Measurements from ENCODE around the gene ESCO1.
"Not testable (repeated sequence)": the region's sequence is repeated elsewhere in the genome, so short reads cannot be mapped to it uniquely, and the experiment has no call there.

ESCO1 gene

GRCh38 chr18:21611401-21612124 lies 11.1 kb upstream of the ESCO1 start:
- Histone ChIP-seq H3K4me3 (ENCODE audit: low read depth, low read length) (peak overlapping the region; percentile 99), H3K4me1 (ENCODE audit: control insufficient read depth, insufficient read depth, low read length, unreplicated experiment) (peaks cover 16% of the 10 kb centered on the region), H3K36me3 (ENCODE audit: insufficient read depth, low read length) (peaks cover 16% of the 10 kb centered on the region), H2AFZ (ENCODE audit: low read length, unreplicated experiment) (peak overlapping the region; percentile 90), H3K79me2 (ENCODE audit: control insufficient read depth, insufficient read depth, low read length, unreplicated experiment) (peaks cover 44% of the 10 kb centered on the region), H3K27ac (ENCODE audit: low read depth, low read length) (peak overlapping the region; percentile 92; the same call in 1 of the 2 replicates)
- H3K27me3 ChIP-seq (ENCODE audit: insufficient read depth, low read length): not testable (repeated sequence)

- peak overlapping the region; percentile 52 for H2AFZ ChIP-seq (ENCODE audit: low read length, unreplicated experiment)
- no peaks in the 10 kb centered on the region for H3K27me3 ChIP-seq (ENCODE audit: insufficient read depth, low read length)
- no peak overlapping the region for H3K4me3 ChIP-seq (ENCODE audit: low read depth, low read length)
- no peaks in the 10 kb centered on the region for H3K36me3 ChIP-seq (ENCODE audit: insufficient read depth, low read length)
- H3K79me2 ChIP-seq (ENCODE audit: control insufficient read depth, insufficient read depth, low read length, unreplicated experiment): no peaks in the 10 kb centered on the region
- H3K27ac ChIP-seq (ENCODE audit: low read depth, low read length): no peak overlapping the region
- H3K4me1 ChIP-seq (ENCODE audit: control insufficient read depth, insufficient read depth, low read length, unreplicated experiment): no peaks in the 10 kb centered on the region
Observed at GRCh38 chr18:21605213-21605612, 4.7 kb upstream of the ESCO1 start.

GRCh38 chr18:21604671-21605070 lies 4.2 kb upstream of the ESCO1 start:
- Histone ChIP-seq H3K36me3 (ENCODE audit: insufficient read depth, low read length) (no peaks in the 10 kb centered on the region), H3K27ac (ENCODE audit: low read depth, low read length) (no peak overlapping the region), H3K4me1 (ENCODE audit: control insufficient read depth, insufficient read depth, low read length, unreplicated experiment) (no peaks in the 10 kb centered on the region), H3K27me3 (ENCODE audit: insufficient read depth, low read length) (no peaks in the 10 kb centered on the region), H2AFZ (ENCODE audit: low read length, unreplicated experiment) (peak overlapping the region; percentile 52), H3K79me2 (ENCODE audit: control insufficient read depth, insufficient read depth, low read length, unreplicated experiment) (peaks cover 2% of the 10 kb centered on the region), H3K4me3 (ENCODE audit: low read depth, low read length) (no peak overlapping the region)

- H3K4me1 ChIP-seq (ENCODE audit: control insufficient read depth, insufficient read depth, low read length, unreplicated experiment): peaks cover 14% of the 10 kb centered on the region
- H3K79me2 ChIP-seq (ENCODE audit: control insufficient read depth, insufficient read depth, low read length, unreplicated experiment): peaks cover 25% of the 10 kb centered on the region
- no peaks in the 10 kb centered on the region for H3K27me3 ChIP-seq (ENCODE audit: insufficient read depth, low read length)
- no peak overlapping the region for H3K27ac ChIP-seq (ENCODE audit: low read depth, low read length)
- H3K36me3 ChIP-seq (ENCODE audit: insufficient read depth, low read length): no peaks in the 10 kb centered on the region
- H3K4me3 ChIP-seq (ENCODE audit: low read depth, low read length): no peak overlapping the region
- no peak overlapping the region for H2AFZ ChIP-seq (ENCODE audit: low read length, unreplicated experiment)
Observed at GRCh38 chr18:21602299-21602587, 1.7 kb upstream of the ESCO1 start.

- no peaks in the 10 kb centered on the region for H3K36me3 ChIP-seq (ENCODE audit: insufficient read depth, low read length)
- peak overlapping the region; percentile 93 for H2AFZ ChIP-seq (ENCODE audit: low read length, unreplicated experiment)
- peaks cover 43% of the 10 kb centered on the region for H3K79me2 ChIP-seq (ENCODE audit: control insufficient read depth, insufficient read depth, low read length, unreplicated experiment)
- H3K27me3 ChIP-seq (ENCODE audit: insufficient read depth, low read length): no peaks in the 10 kb centered on the region
- peak overlapping the region; percentile 94 for H3K4me3 ChIP-seq (ENCODE audit: low read depth, low read length)
- peak overlapping the region; percentile 87 for H3K27ac ChIP-seq (ENCODE audit: low read depth, low read length)
- H3K4me1 ChIP-seq (ENCODE audit: control insufficient read depth, insufficient read depth, low read length, unreplicated experiment): peaks cover 14% of the 10 kb centered on the region
Observed at GRCh38 chr18:21599585-21600525, 649 bp downstream of the ESCO1 start.

GRCh38 chr18:21598726-21599584 lies 1.5 kb downstream of the ESCO1 start:
- Histone ChIP-seq H3K79me2 (ENCODE audit: control insufficient read depth, insufficient read depth, low read length, unreplicated experiment) (peaks cover 48% of the 10 kb centered on the region), H3K27me3 (ENCODE audit: insufficient read depth, low read length) (no peaks in the 10 kb centered on the region), H3K4me1 (ENCODE audit: control insufficient read depth, insufficient read depth, low read length, unreplicated experiment) (peaks cover 14% of the 10 kb centered on the region), H3K36me3 (ENCODE audit: insufficient read depth, low read length) (no peaks in the 10 kb centered on the region), H3K4me3 (ENCODE audit: low read depth, low read length) (peak overlapping the region; percentile 94), H2AFZ (ENCODE audit: low read length, unreplicated experiment) (peak overlapping the region; percentile 93), H3K27ac (ENCODE audit: low read depth, low read length) (no peak overlapping the region; the same call in 1 of the 2 replicates)

- Histone ChIP-seq H3K27ac (ENCODE audit: low read depth, low read length) (no peak overlapping the region), H3K4me1 (ENCODE audit: control insufficient read depth, insufficient read depth, low read length, unreplicated experiment) (peaks cover 14% of the 10 kb centered on the region), H3K36me3 (ENCODE audit: insufficient read depth, low read length) (no peaks in the 10 kb centered on the region), H3K4me3 (ENCODE audit: low read depth, low read length) (no peak overlapping the region), H3K27me3 (ENCODE audit: insufficient read depth, low read length) (no peaks in the 10 kb centered on the region), H3K79me2 (ENCODE audit: control insufficient read depth, insufficient read depth, low read length, unreplicated experiment) (peaks cover 52% of the 10 kb centered on the region), H2AFZ (ENCODE audit: low read length, unreplicated experiment) (no peak overlapping the region)
Observed at GRCh38 chr18:21597620-21598019, 2.9 kb downstream of the ESCO1 start.

- peaks cover 8% of the 10 kb centered on the region for H3K4me1 ChIP-seq (ENCODE audit: control insufficient read depth, insufficient read depth, low read length, unreplicated experiment)
- no peak overlapping the region for H2AFZ ChIP-seq (ENCODE audit: low read length, unreplicated experiment)
- no peaks in the 10 kb centered on the region for H3K27me3 ChIP-seq (ENCODE audit: insufficient read depth, low read length)
- H3K79me2 ChIP-seq (ENCODE audit: control insufficient read depth, insufficient read depth, low read length, unreplicated experiment): peaks cover 49% of the 10 kb centered on the region
- H3K36me3 ChIP-seq (ENCODE audit: insufficient read depth, low read length): no peaks in the 10 kb centered on the region
- no peak overlapping the region for H3K27ac ChIP-seq (ENCODE audit: low read depth, low read length)
- no peak overlapping the region for H3K4me3 ChIP-seq (ENCODE audit: low read depth, low read length)
Observed at GRCh38 chr18:21593540-21594257, 6.8 kb downstream of the ESCO1 start.

- not testable (repeated sequence) for H3K4me3 ChIP-seq (ENCODE audit: low read depth, low read length); H3K27ac ChIP-seq (ENCODE audit: low read depth, low read length); H2AFZ ChIP-seq (ENCODE audit: low read length, unreplicated experiment); H3K27me3 ChIP-seq (ENCODE audit: insufficient read depth, low read length); H3K36me3 ChIP-seq (ENCODE audit: insufficient read depth, low read length); H3K4me1 ChIP-seq (ENCODE audit: control insufficient read depth, insufficient read depth, low read length, unreplicated experiment)
- peaks cover 48% of the 10 kb centered on the region for H3K79me2 ChIP-seq (ENCODE audit: control insufficient read depth, insufficient read depth, low read length, unreplicated experiment)
Observed at GRCh38 chr18:21592361-21592760, 8.1 kb downstream of the ESCO1 start.

- Histone ChIP-seq H3K4me3 (ENCODE audit: low read depth, low read length) (no peak overlapping the region), H3K79me2 (ENCODE audit: control insufficient read depth, insufficient read depth, low read length, unreplicated experiment) (peaks cover 39% of the 10 kb centered on the region), H3K27ac (ENCODE audit: low read depth, low read length) (no peak overlapping the region), H3K36me3 (ENCODE audit: insufficient read depth, low read length) (peaks cover 3% of the 10 kb centered on the region; the same call in 1 of the 2 replicates), H3K4me1 (ENCODE audit: control insufficient read depth, insufficient read depth, low read length, unreplicated experiment) (no peaks in the 10 kb centered on the region), H3K27me3 (ENCODE audit: insufficient read depth, low read length) (no peaks in the 10 kb centered on the region), H2AFZ (ENCODE audit: low read length, unreplicated experiment) (no peak overlapping the region)
Observed at GRCh38 chr18:21584391-21584790, 16.1 kb downstream of the ESCO1 start.
